Heart right ventricle (tissue), 16 donors: ENCODE data around the gene RP9. TPM values are rescaled to one million over a fixed set of nuclear protein-coding genes. Genes with fewer than 3 reads are reported as not detected.

Experiments
- ATAC-seq, 8 donors: fragments of 200-7000 bp; cut with Tn5 transposase; one replicate each; pipeline ENCODE4 v1.9.1; 2020; ENCODE audit warnings: mild to moderate bottlenecking in 8 of 8, moderate library complexity in 8 of 8, moderate number of reproducible peaks in 1 of 8
- DNase-seq, 2 donors: peaks; one replicate each; pipeline ENCODE4 v3.0.0-alpha.2; 2020
- H3K27ac ChIP-seq, 10 donors: fragments of 200-600 bp; sonication (generic) in 2 of 10; one replicate each; pipeline versions ENCODE4 v1.5.0 to v1.8.0; 2020 to 2022; ENCODE audit warnings: mild to moderate bottlenecking in 3 of 10
- H3K27me3 ChIP-seq, 7 donors: fragments of 200-600 bp; one replicate each; pipeline ENCODE4 v1.8.0; 2021 to 2022; ENCODE audit warnings: mild to moderate bottlenecking in 2 of 7
- H3K36me3 ChIP-seq, 9 donors: fragments of 200-600 bp; sonication (generic) in 1 of 9; one replicate each; pipeline versions ENCODE4 v1.5.0 to v1.8.0; 2020 to 2022; ENCODE audit warnings: mild to moderate bottlenecking in 2 of 9
- H3K4me1 ChIP-seq, 9 donors: fragments of 200-600 bp; sonication (generic) in 1 of 9; one replicate each; pipeline versions ENCODE4 v1.5.0 to v1.8.0; 2020 to 2022; ENCODE audit warnings: mild to moderate bottlenecking in 4 of 9
- H3K4me3 ChIP-seq, 10 donors: fragments of 200-600 bp; sonication (generic) in 2 of 10; one replicate each; pipeline versions ENCODE4 v1.5.0 to v1.8.0; 2020 to 2022; ENCODE audit warnings: mild to moderate bottlenecking in 7 of 10, moderate library complexity in 2 of 10
- H3K9me3 ChIP-seq, 11 donors: fragments of 200-600 bp in 10 of 11; sonication (generic) in 2 of 11; one replicate each; pipeline versions ENCODE4 v1.5.0 to v1.8.0; 2013 to 2022; ENCODE audit warnings: mild to moderate bottlenecking in 2 of 11, control low read depth in 1 of 11, moderate library complexity in 1 of 11
- CTCF ChIP-seq, 9 donors: fragments of 200-600 bp; sonication (generic) in 2 of 9; IDR thresholded peaks; one replicate each; pipeline versions ENCODE4 v1.5.0 to v1.8.0; 2021 to 2022; ENCODE audit warnings: antibody characterized with exemption in 9 of 9, mild to moderate bottlenecking in 5 of 9, moderate library complexity in 1 of 9
- WGBS, 2 donors: extraction: QIAGEN DNeasy Blood & Tissue Kit; methylation state at CpG; one replicate each; pipeline ENCODE4 v1.1.7; 2013; ENCODE audit warnings: inconsistent platforms in 1 of 2; 5-methylcytosine and 5-hydroxymethylcytosine counted together
- intact Hi-C, 10 donors: fragments of 100-400 bp; cut with DNase I; formaldehyde crosslinking; loops; one replicate each; pipeline versions ENCODE4 v1.11.1 to v1.14.2; 2022
- polyA plus RNA-seq, 2 donors: library from polyadenylated mRNA; stranded (reverse); fragments of 200-250 nt; gene quantifications; one replicate each; pipeline ENCODE4 v1.2.3, GENCODE V29; 2013
- total RNA-seq, 10 donors: library from RNA; stranded (reverse); fragmentation: NEBNext Ultra II Directional in 3 of 10; extraction: Animal tissue kit (Norgen Biotek cat#: 25700) in 3 of 10; gene quantifications; one replicate each; pipeline versions ENCODE4 v1.2.1 to v1.2.4, GENCODE V29; 2021 to 2023
- donor health status: Arrhythmogenic right ventricular cardiomyopathy.
- donor health status: ischemic (EF 13 %, LVEDD 7.1; RV severe dilation, severe dysfunction).
- donor health status: healthy with polysubstance abuse.
- donor health status: DM: no; HTN: yes; CAD: no.
- donor health status: DM: no; HTN: no; CAD: no.
- donor health status: ischemic (EF 25% LVEDD 6.9; RV normal size, moderate dysfunction).
- donor health status: ischemic (EF 25% LVEDD 5.7; RV mildly dilated, moderate dysfunction).
- donor health status: healthy.
- donor health status: DM: yes; HTN: yes; CAD: no.
- donor health status: Ischemic cardiomyopathy.
- donor health status: ischemic (EF 35%, LVEDD 5.7; RV mildly dilated, moderate dysfunction).
- donor health status: nonischemic (EF 11% LVEDD 7.7; RV severe dilation, severe dysfunction).
- donor health status: DM: yes; HTN: yes; CAD: no.
- donor health status: PGD.
- donor health status: ischemic (EF 29% LVEDD 5.4; RV normal size, mild dysfunction).
- donor health status: nonischemic (EF 23%, LVEDD 6.1; RV moderate dilation, normal function).

The RP9 gene
- total and polyA plus RNA-seq, 12 donors = 12.9 to 43.4 (median 19.5) TPM

- Histone ChIP-seq H3K27me3 (no peaks in the 10 kb centered on the region), H3K4me3 (peak overlapping the region; percentile 56 to 81 (median 69)), H3K27ac (peak overlapping the region in 9 of 10 donors; percentile 72 to 89 (median 79)), H3K4me1 (peaks cover 0 to 25% (median 15%) of the 10 kb centered on the region in 9 donors), H3K9me3 (peaks cover 0 to 3% (median 0%) of the 10 kb centered on the region in 11 donors), H3K36me3 (no peaks in the 10 kb centered on the region)
- peak in 5 of 8 donors; percentile 7 to 35 (median 18) for ATAC-seq
- no peak for DNase-seq
- intact Hi-C loops = no loop called here
- 0% methylated on average over 11 of the region's 11 CpGs for WGBS, 2 donors
- no peak for TF ChIP-seq CTCF (IDR thresholded peaks at IDR 0.05)
Measured at GRCh38 chr7:33129806-33130153, 20.6 kb upstream of the RP9 start.

- Histone ChIP-seq H3K4me1 (peaks cover 0 to 25% (median 15%) of the 10 kb centered on the region in 9 donors), H3K9me3 (no peaks in the 10 kb centered on the region), H3K27ac (peak within 1 kb of the TSS; percentile 46 to 89 (median 78)), H3K36me3 (no peaks in the 10 kb centered on the region), H3K4me3 (peak within 1 kb of the TSS; percentile 56 to 81 (median 69)), H3K27me3 (no peaks in the 10 kb centered on the region)
- intact Hi-C loops = no loop called here
- peak in 3 of 9 donors; percentile 13 to 24 (median 16) for TF ChIP-seq CTCF (IDR thresholded peaks at IDR 0.05)
- peak; percentile 99 to 100 (median 99) for ATAC-seq
- 0 to 1% methylated on average over 57 of the region's 57 CpGs for WGBS, 2 donors
- peak; percentile 94 to 95 for DNase-seq
Measured at GRCh38 chr7:33128990-33129805, 20.0 kb upstream of the RP9 start, which contains the start of gene BBS9. BBS9 (plus strand) TSS chr7:33129564; CDS start chr7:33146253, 16,689 bp downstream.

GRCh38 chr7:33128631-33128989, 19.4 kb upstream of the RP9 start:
- H3K27me3 ChIP-seq = no peaks in the 10 kb centered on the region
- 0 to 1% methylated on average over 3 of the region's 3 CpGs for WGBS, 2 donors
- no peaks in the 10 kb centered on the region for H3K36me3 ChIP-seq
- ATAC-seq = no peak
- intact Hi-C loops = no loop called here
- DNase-seq = no peak
- H3K4me1 ChIP-seq = peaks cover 0 to 25% (median 15%) of the 10 kb centered on the region in 9 donors
- H3K9me3 ChIP-seq = no peaks in the 10 kb centered on the region
- no peak for TF ChIP-seq CTCF (IDR thresholded peaks at IDR 0.05)
- peak overlapping the region; percentile 46 to 89 (median 78) for H3K27ac ChIP-seq
- peak overlapping the region; percentile 56 to 81 (median 69) for H3K4me3 ChIP-seq

GRCh38 chr7:33127085-33127484, 17.9 kb upstream of the RP9 start:
- Histone ChIP-seq H3K36me3 (no peaks in the 10 kb centered on the region), H3K4me3 (no peak overlapping the region), H3K9me3 (no peaks in the 10 kb centered on the region), H3K27ac (no peak overlapping the region), H3K4me1 (peaks cover 0 to 24% (median 15%) of the 10 kb centered on the region in 9 donors), H3K27me3 (no peaks in the 10 kb centered on the region)
- 69 to 72% methylated on average over 2 of the region's 2 CpGs for WGBS, 2 donors
- DNase-seq (no peak), ATAC-seq (no peak)
- TF ChIP-seq CTCF (IDR thresholded peaks at IDR 0.05) = no peak
- intact Hi-C loops = no loop called here
